HepG2 (cell line): Measurements from ENCODE around the gene PLIN5. TPM values are rescaled to one million over a fixed set of nuclear protein-coding genes. Genes with fewer than 3 reads are reported as not detected.

Experiments used
- ATF1 ChIP-seq: IDR thresholded peaks from 2 replicates; pipeline ENCODE4 v1.6.1; 2016; ENCODE audit warnings: mild to moderate bottlenecking, control low read depth
- GATAD1 ChIP-seq: IDR thresholded peaks from 2 replicates; pipeline ENCODE4 v1.6.1; 2016; ENCODE audit warnings: missing genetic modification reagents, missing compliant biosample characterization
- HMG20A ChIP-seq: IDR thresholded peaks from 2 replicates; pipeline ENCODE4 v1.6.1; 2016; ENCODE audit warnings: borderline replicate concordance
- KDM2A ChIP-seq: sonication (generic); formaldehyde crosslinking; IDR thresholded peaks from 2 replicates; pipeline ENCODE4 v1.4.0; 2020; ENCODE audit warnings: low read depth, missing genetic modification reagents, borderline replicate concordance
- MAFF ChIP-seq: IDR thresholded peaks from 2 replicates; pipeline ENCODE4 v1.6.1; 2011; ENCODE audit warnings: low read depth, low read length, improper control_type of control experiment
- MEIS1 ChIP-seq: sonication (generic); formaldehyde crosslinking; IDR thresholded peaks from 2 replicates; pipeline ENCODE4 v1.9.0; 2021; ENCODE audit warnings: mild to moderate bottlenecking, missing genetic modification reagents, moderate library complexity, borderline replicate concordance
- MXD3 ChIP-seq: IDR thresholded peaks from 2 replicates; pipeline ENCODE4 v1.6.1; 2016; ENCODE audit warnings: mild to moderate bottlenecking, missing biosample characterization, missing genetic modification reagents
- NFE2 ChIP-seq: sonication (generic); formaldehyde crosslinking; IDR thresholded peaks from 2 replicates; pipeline ENCODE4 v1.4.0; 2020; ENCODE audit warnings: missing genetic modification reagents
- PHF20 ChIP-seq: sonication (generic); formaldehyde crosslinking; IDR thresholded peaks from 2 replicates; pipeline ENCODE4 v1.5.0; 2020; ENCODE audit warnings: mild to moderate bottlenecking, missing genetic modification reagents
- PITX1 ChIP-seq: sonication (generic); formaldehyde crosslinking; IDR thresholded peaks from 2 replicates; pipeline ENCODE4 v1.5.1; 2020; ENCODE audit warnings: mild to moderate bottlenecking, missing genetic modification reagents
- SCMH1 ChIP-seq: sonication (generic); formaldehyde crosslinking; IDR thresholded peaks from 2 replicates; pipeline ENCODE4 v1.9.0; 2021; ENCODE audit warnings: missing genetic modification reagents, mild to moderate bottlenecking, borderline replicate concordance
- SMARCC2 ChIP-seq: fragments of 450-650 bp; IDR thresholded peaks from 2 replicates; pipeline ENCODE4 v1.6.1; 2017; ENCODE audit warnings: antibody characterized with exemption, mild to moderate bottlenecking
- SNAI1 ChIP-seq: sonication (generic); formaldehyde crosslinking; IDR thresholded peaks from 2 replicates; pipeline ENCODE4 v1.5.0; 2020; ENCODE audit warnings: mild to moderate bottlenecking, missing genetic modification reagents, borderline replicate concordance
- TBP ChIP-seq: sonication (generic); formaldehyde crosslinking; IDR thresholded peaks from 2 replicates; pipeline ENCODE4 v1.5.0; 2020; ENCODE audit warnings: missing genetic modification reagents
- TFDP2 ChIP-seq: sonication (generic); formaldehyde crosslinking; IDR thresholded peaks from 2 replicates; pipeline ENCODE4 v1.4.0; 2020; ENCODE audit warnings: missing genetic modification reagents
- TRIM24 ChIP-seq: sonication (generic); formaldehyde crosslinking; IDR thresholded peaks from 2 replicates; pipeline ENCODE4 v1.8.0; 2022; ENCODE audit warnings: mild to moderate bottlenecking, missing genetic modification reagents
- ZBTB10 ChIP-seq: sonication (generic); formaldehyde crosslinking; IDR thresholded peaks from 2 replicates; pipeline ENCODE4 v1.4.0; 2020; ENCODE audit warnings: missing genetic modification reagents, borderline replicate concordance
- ZBTB4 ChIP-seq: sonication (generic); formaldehyde crosslinking; IDR thresholded peaks from 2 replicates; pipeline ENCODE4 v1.4.0; 2020; ENCODE audit warnings: missing genetic modification reagents, mild to moderate bottlenecking, borderline replicate concordance
- ZNF24 ChIP-seq: fragments of 450-650 bp; IDR thresholded peaks from 2 replicates; pipeline ENCODE4 v1.6.1; 2017; ENCODE audit warnings: antibody characterized with exemption, mild to moderate bottlenecking
- ZNF292 ChIP-seq: sonication (generic); formaldehyde crosslinking; IDR thresholded peaks from 2 replicates; pipeline ENCODE4 v1.8.1; 2022; ENCODE audit warnings: mild to moderate bottlenecking, low read depth, missing genetic modification reagents, borderline replicate concordance
- ZNF547 ChIP-seq: sonication (generic); formaldehyde crosslinking; IDR thresholded peaks from 2 replicates; pipeline ENCODE4 v1.5.1; 2020; ENCODE audit warnings: mild to moderate bottlenecking, missing genetic modification reagents
- ZNF605 ChIP-seq: sonication (generic); formaldehyde crosslinking; IDR thresholded peaks from 2 replicates; pipeline ENCODE4 v1.8.0; 2022; ENCODE audit warnings: mild to moderate bottlenecking, missing genetic modification reagents
- ZNF703 ChIP-seq: sonication (generic); formaldehyde crosslinking; IDR thresholded peaks from 2 replicates; pipeline ENCODE4 v1.5.1; 2020; ENCODE audit warnings: missing genetic modification reagents, mild to moderate bottlenecking, moderate library complexity, borderline replicate concordance
- polyA plus RNA-seq, 8 experiments: library from polyadenylated mRNA; depleted of rRNA in 3 of 8; stranded (reverse) in 7 of 8; unstranded in 1 of 8; fragments of >200 nt; fragmentation: Illumina TruSeq in 4 of 8; extraction: Trizol in 4 of 8; gene quantifications; 2 replicates each; pipeline versions ENCODE4 v1.2.1 to v1.2.3, GENCODE V29; 2011 to 2016; ENCODE audit warnings: low read depth in 4 of 8, missing spikeins in 1 of 8, mixed read lengths in 1 of 8; ENCODE audit not compliant: insufficient read depth in 1 of 8
- total RNA-seq, 5 experiments: library from RNA; depleted of rRNA; stranded (reverse); fragments of >200 nt; fragmentation: Illumina TruSeq; extraction: Trizol; gene quantifications; 2 replicates each; pipeline ENCODE4 v1.2.3, GENCODE V29; 2016; ENCODE audit warnings: low read depth in 1 of 5

The PLIN5 gene
- total and polyA plus RNA-seq, 2 of the 13 experiments (the other 11 are each of a cell fraction or from before 2014, with no cell fraction given): 1.8 to 4.8 TPM

GRCh38 chr19:4539693-4540581, 4.9 kb upstream of the PLIN5 start, which contains the start of gene LRG1 (continued):
- TF ChIP-seq ZBTB10 (CRISPR knock-in tag) (peak; percentile 79; the same call in 1 of the 2 replicates), ZNF292 (CRISPR knock-in tag) (peak; percentile 44; the same call in 1 of the 2 replicates), ATF1 (CRISPR knock-in tag) (no peak), TFDP2 (0 out of 2 replicates have a peak, but pooled peaks have one; percentile 15), HMG20A (CRISPR knock-in tag) (no peak), GATAD1 (CRISPR knock-in tag) (peak; percentile 52), PHF20 (CRISPR knock-in tag) (peak; percentile 57; the same call in 1 of the 2 replicates), NFE2 (CRISPR knock-in tag) (no peak), SNAI1 (CRISPR knock-in tag) (no peak), ZNF605 (peak; percentile 46; the same call in 1 of the 2 replicates), KDM2A (CRISPR knock-in tag) (peak; percentile 56), ZNF547 (CRISPR knock-in tag) (peak; percentile 51; the same call in 1 of the 2 replicates), MXD3 (CRISPR knock-in tag) (0 out of 2 replicates have a peak, but pooled peaks have one; percentile 31), TRIM24 (CRISPR knock-in tag) (no peak), PITX1 (CRISPR knock-in tag) (peak; percentile 77), ZNF24 (no peak), TBP (CRISPR knock-in tag) (no peak), ZNF703 (CRISPR knock-in tag) (no peak), ZBTB4 (CRISPR knock-in tag) (no peak), SCMH1 (CRISPR knock-in tag) (no peak), SMARCC2 (no peak), MAFF (no peak), MEIS1 (CRISPR knock-in tag) (no peak)
